Spinal cord (tissue), 10 donors: ENCODE measurements around the gene HNRNPA1. TPM values are rescaled to one million over a fixed set of nuclear protein-coding genes. Genes with fewer than 3 reads are reported as not detected.
"Not testable (repeated sequence)": the region's sequence is repeated elsewhere in the genome, so short reads cannot be mapped to it uniquely, and the experiment has no call there.

ENCODE experiments used
- DNase-seq, 6 donors: peaks; one replicate each; pipeline versions ENCODE4 v3.0.0 to v3.0.0-alpha.2; 2013 to 2015; ENCODE audit warnings: low spot score in 6 of 6, low read depth in 4 of 6
- H3K27ac ChIP-seq: one replicate; pipeline ENCODE4 v1.5.1; 2013; ENCODE audit warnings: low read depth, low read length, control low read depth
- H3K27me3 ChIP-seq: one replicate; pipeline ENCODE4 v1.6.1; 2013; ENCODE audit warnings: low read length; ENCODE audit not compliant: control insufficient read depth, insufficient read depth
- H3K36me3 ChIP-seq: one replicate; pipeline ENCODE4 v1.6.1; 2013; ENCODE audit warnings: low read length; ENCODE audit not compliant: control insufficient read depth, insufficient read depth
- H3K4me1 ChIP-seq: one replicate; pipeline ENCODE4 v1.6.1; 2013; ENCODE audit warnings: low read length; ENCODE audit not compliant: control insufficient read depth, insufficient read depth
- H3K4me3 ChIP-seq: one replicate; pipeline ENCODE4 v1.5.1; 2013; ENCODE audit warnings: low read depth, low read length, control low read depth
- H3K9me3 ChIP-seq: one replicate; pipeline ENCODE4 v1.6.1; 2013; ENCODE audit warnings: low read length; ENCODE audit not compliant: control insufficient read depth, insufficient read depth
- WGBS: methylation state at CpG from one replicate; pipeline ENCODE4 v1.1.5; 2013; ENCODE audit warnings: missing lambda C conversion rate; ENCODE audit not compliant: insufficient coverage; 5-methylcytosine and 5-hydroxymethylcytosine counted together
- polyA plus RNA-seq, 2 donors: library from polyadenylated mRNA; unstranded; fragments of 120-200 nt; gene quantifications; one replicate each; pipeline ENCODE4 v1.2.1, GENCODE V29; 2013; ENCODE audit not compliant: insufficient read length in 2 of 2
- total RNA-seq, 2 donors: library from RNA; depleted of rRNA in 1 of 2; stranded (reverse); fragments of 120-200 nt in 1 of 2; fragments of >200 nt in 1 of 2; gene quantifications; one replicate each; pipeline versions ENCODE4 v1.2.3 to v1.2.4, GENCODE V29; 2013 to 2014
- donor health status: healthy.

Gene HNRNPA1
- total and polyA plus RNA-seq, 4 donors: 354 to 1,571 (median 1,004) TPM

DNA sequence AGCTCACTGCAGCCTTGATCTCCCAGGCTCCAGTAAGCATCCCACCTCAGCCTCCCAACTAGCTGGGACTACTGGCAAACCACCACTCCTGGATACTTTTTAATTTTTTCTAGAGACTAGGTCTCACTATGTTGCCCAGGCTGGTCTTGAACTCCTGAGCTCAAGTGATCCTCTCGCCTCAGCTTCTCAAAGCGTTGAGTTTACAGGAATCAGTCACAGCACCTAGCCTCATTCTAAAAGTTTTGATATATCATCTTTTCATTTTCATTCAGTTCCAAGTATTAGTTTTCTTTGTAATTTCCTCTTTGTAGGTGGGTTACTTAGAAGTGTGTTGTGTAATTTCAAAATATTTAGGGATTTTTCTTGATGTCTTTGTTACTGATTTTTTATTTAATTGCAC lies 10.2 kb upstream of the HNRNPA1 start:
- DNase-seq: no peak
- H3K27me3 ChIP-seq: no peaks in the 10 kb centered on the region
- H3K36me3 ChIP-seq: peaks cover 3% of the 10 kb centered on the region
- WGBS: 100% methylated on average over 2 of the region's 2 CpGs
- H3K4me1 ChIP-seq: peaks cover 2% of the 10 kb centered on the region
- no peaks in the 10 kb centered on the region for H3K9me3 ChIP-seq
- H3K4me3 ChIP-seq: no peak overlapping the region
- no peak overlapping the region for H3K27ac ChIP-seq

DNA sequence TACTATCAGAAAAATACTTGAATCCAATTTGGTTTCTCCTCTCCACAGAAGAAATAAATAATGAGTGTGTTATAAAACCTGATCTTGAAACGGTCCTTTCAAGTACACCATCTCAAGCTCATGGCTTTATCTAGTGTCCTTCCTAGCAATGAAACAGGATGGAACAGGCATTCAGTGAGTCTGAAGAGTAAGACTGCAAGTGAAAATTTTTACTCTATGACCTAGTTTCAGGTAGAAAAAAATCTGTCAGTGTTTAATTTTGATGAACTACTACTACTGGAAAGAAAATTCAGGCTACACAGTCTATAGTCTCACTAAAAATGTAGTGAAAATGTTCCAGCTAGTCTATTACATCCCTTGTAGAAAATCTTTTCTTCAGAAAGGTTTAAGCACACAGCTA lies 8.3 kb upstream of the HNRNPA1 start:
- H3K27ac ChIP-seq: no peak overlapping the region
- WGBS: no CpG with 5 or more reads among the region's 1 CpG
- no peaks in the 10 kb centered on the region for H3K9me3 ChIP-seq
- no peak for DNase-seq
- peaks cover 3% of the 10 kb centered on the region for H3K36me3 ChIP-seq
- peaks cover 3% of the 10 kb centered on the region for H3K4me1 ChIP-seq
- H3K4me3 ChIP-seq: no peak overlapping the region
- H3K27me3 ChIP-seq: no peaks in the 10 kb centered on the region

DNA sequence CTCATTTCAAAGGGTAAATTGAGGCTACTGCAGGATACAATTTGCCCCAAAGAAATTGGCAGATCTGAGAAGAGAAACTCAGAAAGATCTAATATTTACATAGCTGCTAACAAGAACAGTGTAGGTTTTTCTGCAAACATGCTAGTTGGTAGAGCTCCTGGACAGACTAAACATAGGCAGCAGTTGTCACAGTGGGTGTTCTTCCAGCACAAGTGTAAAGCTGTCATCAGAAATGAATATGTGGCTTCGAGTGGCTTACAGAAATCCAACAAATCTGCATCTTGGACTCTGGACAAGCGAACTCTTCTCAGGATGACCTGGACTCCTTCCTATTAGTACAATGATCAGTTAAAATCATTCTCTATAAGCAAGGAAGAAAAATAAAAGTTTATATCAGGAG lies 6.5 kb upstream of the HNRNPA1 start:
- no peak overlapping the region for H3K4me3 ChIP-seq
- DNase-seq: peak in 1 of 6 donors; percentile 54
- no peak overlapping the region for H3K27ac ChIP-seq
- H3K36me3 ChIP-seq: peaks cover 3% of the 10 kb centered on the region
- no CpG with 5 or more reads among the region's 2 CpGs for WGBS
- no peaks in the 10 kb centered on the region for H3K9me3 ChIP-seq
- no peaks in the 10 kb centered on the region for H3K27me3 ChIP-seq
- peaks cover 10% of the 10 kb centered on the region for H3K4me1 ChIP-seq

DNA sequence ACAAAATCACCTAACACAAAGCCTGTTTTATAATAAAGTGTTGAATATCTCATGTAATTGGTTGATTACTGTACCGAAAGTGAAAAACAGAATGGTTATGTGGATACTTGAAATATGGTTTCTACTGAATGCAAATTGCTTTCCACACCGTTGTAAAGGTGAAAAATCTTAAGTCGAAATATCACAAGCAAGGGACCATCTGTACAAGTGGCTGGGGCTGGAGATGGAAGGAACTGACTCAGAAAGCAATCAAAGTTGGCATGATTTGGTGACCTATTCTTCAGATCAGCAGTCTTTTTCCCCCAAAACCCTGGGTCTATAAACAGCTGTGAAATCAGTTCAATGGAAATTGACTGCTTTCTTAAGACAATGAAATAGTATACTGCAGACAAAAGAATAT lies 4.2 kb upstream of the HNRNPA1 start:
- WGBS: 20% methylated on average over 1 of the region's 3 CpGs
- Histone ChIP-seq H3K27ac (no peak overlapping the region), H3K4me1 (peaks cover 10% of the 10 kb centered on the region)

DNA sequence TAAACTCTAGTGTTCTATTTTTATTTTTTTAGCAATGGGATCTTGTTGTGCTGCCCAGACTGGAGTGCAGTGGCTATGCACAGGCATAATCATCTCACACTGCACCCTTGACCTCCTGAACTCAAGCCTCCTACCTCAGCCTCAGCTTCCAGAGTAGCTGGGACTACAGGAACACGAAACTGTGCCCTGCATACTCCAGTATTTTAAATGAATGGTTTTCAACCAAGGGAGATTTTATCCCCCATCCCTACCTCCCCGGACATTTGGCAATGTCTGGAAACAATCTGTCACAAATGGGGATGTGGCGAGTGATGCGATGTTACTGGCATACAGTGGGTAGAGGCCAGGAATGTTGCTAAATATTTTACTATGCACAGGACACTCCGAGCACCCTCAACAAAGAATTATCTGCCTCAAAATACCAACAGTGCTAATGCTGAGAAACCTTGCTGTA lies 2.7 kb upstream of the HNRNPA1 start:
- Histone ChIP-seq H3K36me3 (peaks cover 11% of the 10 kb centered on the region), H3K27ac (peak overlapping the region; percentile 99), H3K27me3 (no peaks in the 10 kb centered on the region), H3K4me3 (peak overlapping the region; percentile 99), H3K4me1 (peaks cover 15% of the 10 kb centered on the region), H3K9me3 (no peaks in the 10 kb centered on the region)
- DNase-seq: no peak
- no CpG with 5 or more reads among the region's 5 CpGs for WGBS

More for the DNA sequence above, 4.2 kb upstream of the HNRNPA1 start:
- no peaks in the 10 kb centered on the region for H3K9me3 ChIP-seq
- no peaks in the 10 kb centered on the region for H3K27me3 ChIP-seq
- no peak overlapping the region for H3K4me3 ChIP-seq
- no peak for DNase-seq
- peaks cover 6% of the 10 kb centered on the region for H3K36me3 ChIP-seq

DNA sequence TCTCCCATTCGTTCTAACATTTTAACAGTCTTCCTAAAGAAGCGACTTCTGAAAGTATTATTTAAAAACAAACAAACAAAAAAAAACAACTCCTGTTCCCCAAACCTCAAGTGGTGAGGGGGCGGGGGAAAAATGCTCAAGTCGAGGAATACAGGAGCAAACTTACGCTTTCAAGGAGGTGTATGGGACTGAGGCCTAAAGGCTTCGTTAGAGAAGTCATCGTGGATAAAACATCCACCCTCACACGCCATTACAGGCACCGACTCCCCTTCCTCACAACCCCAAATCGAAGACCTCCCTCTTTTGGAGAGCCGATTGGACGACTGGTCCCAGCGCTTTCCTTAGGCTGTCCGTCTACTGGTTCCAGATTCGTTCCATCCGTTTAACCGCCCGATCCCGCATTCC lies 1.3 kb upstream of the HNRNPA1 start:
- no peak for DNase-seq
- H3K4me3 ChIP-seq: peak overlapping the region; percentile 99
- H3K4me1 ChIP-seq: peaks cover 24% of the 10 kb centered on the region
- WGBS: 0% methylated on average over 14 of the region's 19 CpGs
- no peaks in the 10 kb centered on the region for H3K9me3 ChIP-seq
- peaks cover 10% of the 10 kb centered on the region for H3K36me3 ChIP-seq
- peak overlapping the region; percentile 99 for H3K27ac ChIP-seq
- no peaks in the 10 kb centered on the region for H3K27me3 ChIP-seq

DNA sequence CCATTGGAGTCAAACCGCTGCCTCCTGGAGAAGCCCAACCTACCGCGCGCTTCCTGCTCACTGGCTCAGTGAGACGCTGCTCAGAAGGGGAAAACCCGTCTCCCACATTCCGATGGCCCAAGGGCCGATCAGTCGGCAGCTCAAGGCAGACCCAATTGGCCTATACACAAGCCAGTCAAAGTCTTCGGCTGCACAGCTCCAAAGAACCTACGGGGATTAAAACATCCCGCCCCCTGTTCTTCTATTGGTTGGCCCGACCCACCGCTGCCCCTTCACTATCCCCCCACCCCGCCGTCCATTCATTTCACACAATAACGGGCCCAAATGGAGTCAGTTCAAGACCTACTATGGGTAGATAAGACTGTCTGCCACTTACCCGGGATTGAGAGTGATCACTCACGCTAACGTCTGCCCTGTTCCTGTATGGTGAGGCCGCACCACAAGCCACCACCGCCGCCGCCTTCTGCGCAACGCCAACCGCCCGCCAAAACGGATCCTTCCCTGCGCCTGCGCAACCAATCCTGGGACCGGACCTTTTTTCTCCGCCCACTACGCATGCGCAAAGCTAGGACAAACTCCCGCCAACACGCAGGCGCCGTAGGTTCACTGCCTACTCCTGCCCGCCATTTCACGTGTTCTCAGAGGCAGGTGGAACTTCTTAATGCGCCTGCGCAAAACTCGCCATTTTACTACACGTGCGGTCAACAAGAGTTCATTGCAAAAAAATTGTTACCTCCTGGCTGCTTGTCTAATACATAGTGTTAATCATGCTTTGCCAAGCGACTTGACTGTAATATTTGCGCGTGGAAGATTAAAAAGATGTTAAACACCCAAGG lies 676 bp upstream of the HNRNPA1 start, which contains the start of gene CBX5:
TSS of gene CBX5 (minus strand) at position 491 of the 836 bp plus-strand sequence. CDS start 22,472 bp downstream, outside the sequence.
- Histone ChIP-seq H3K27ac (peak within 1 kb of the TSS; percentile 99), H3K4me1 (peaks cover 24% of the 10 kb centered on the region), H3K4me3 (peak within 1 kb of the TSS; percentile 99), H3K27me3 (no peaks in the 10 kb centered on the region), H3K36me3 (peaks cover 10% of the 10 kb centered on the region), H3K9me3 (no peaks in the 10 kb centered on the region)
- WGBS: under 1% methylated on average over 47 of the region's 49 CpGs
- DNase-seq: peak; percentile 99 to 100 (median 100)

DNA sequence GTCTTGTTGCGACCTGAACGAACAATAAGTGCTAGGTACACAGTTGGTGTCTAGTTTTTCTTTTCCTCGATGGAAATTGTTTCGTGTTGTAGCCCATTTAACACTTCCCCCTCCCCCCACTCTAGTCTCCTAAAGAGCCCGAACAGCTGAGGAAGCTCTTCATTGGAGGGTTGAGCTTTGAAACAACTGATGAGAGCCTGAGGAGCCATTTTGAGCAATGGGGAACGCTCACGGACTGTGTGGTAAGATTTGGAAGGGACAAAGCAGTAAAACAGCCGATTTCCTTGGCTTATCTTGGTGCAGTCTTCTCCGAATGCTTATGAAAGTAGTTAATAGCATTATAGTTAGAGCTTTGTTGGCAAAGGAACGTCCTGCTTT lies 724 bp downstream of the HNRNPA1 start:
- not testable (repeated sequence) for H3K27me3 ChIP-seq, DNase-seq, H3K9me3 ChIP-seq
- peak overlapping the region; percentile 99 for H3K4me3 ChIP-seq
- peaks cover 14% of the 10 kb centered on the region for H3K36me3 ChIP-seq
- peak overlapping the region; percentile 99 for H3K27ac ChIP-seq
- WGBS: 0% methylated on average over 5 of the region's 10 CpGs
- H3K4me1 ChIP-seq: peaks cover 24% of the 10 kb centered on the region

DNA sequence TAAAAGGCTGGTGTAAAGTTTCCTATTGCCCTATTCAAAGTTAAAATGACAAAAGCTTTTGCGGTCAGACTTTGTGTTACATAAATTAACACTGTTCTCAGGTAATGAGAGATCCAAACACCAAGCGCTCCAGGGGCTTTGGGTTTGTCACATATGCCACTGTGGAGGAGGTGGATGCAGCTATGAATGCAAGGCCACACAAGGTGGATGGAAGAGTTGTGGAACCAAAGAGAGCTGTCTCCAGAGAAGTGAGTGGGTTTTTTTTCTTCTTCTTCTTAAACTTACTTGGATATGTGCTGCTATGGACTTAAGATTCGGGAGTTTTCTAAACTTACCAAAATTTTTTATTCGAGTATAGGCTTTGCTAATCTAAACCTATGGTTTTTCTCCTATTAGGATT lies 1.2 kb downstream of the HNRNPA1 start:
- Histone ChIP-seq H3K4me1 (peaks cover 24% of the 10 kb centered on the region), H3K27ac (peak overlapping the region; percentile 99), H3K4me3 (peak overlapping the region; percentile 99), H3K36me3 (peaks cover 14% of the 10 kb centered on the region)
- not testable (repeated sequence) for H3K27me3 ChIP-seq, DNase-seq, H3K9me3 ChIP-seq
- WGBS: no CpG with 5 or more reads among the region's 4 CpGs
